GM12878 (cell line): ENCODE results near the gene FKBP11. TPM values are rescaled to one million over a fixed set of nuclear protein-coding genes. Genes with fewer than 3 reads are reported as not detected.

Experiments used
- ATAC-seq: fragments of 200-7000 bp; cut with Tn5 transposase; 3 replicates; pipeline ENCODE4 v1.9.1; 2020; ENCODE audit warnings: mild to moderate bottlenecking, moderate library complexity
- BruUV-seq: library from RNA; stranded (reverse); fragments of 400-500 nt; replicated peaks from 2 replicates; lab custom pipeline; 2021; lab: Mats Ljungman, UMichigan
- CTCF ChIA-PET: fragments of 300-600 bp; sonication (Branson Sonifier 250); formaldehyde crosslinking; extraction: SDS; loops from one replicate; lab custom pipeline; 2021; ENCODE audit warnings: inconsistent platforms; lab: Yijun Ruan, JAX
- POLR2A ChIA-PET: fragments of 350-600 bp; formaldehyde crosslinking; extraction: SDS; loops from one replicate; lab custom pipeline; 2021; ENCODE audit warnings: inconsistent platforms; lab: Charles Lee
- RAD21 ChIA-PET: fragments of 300-600 bp; sonication (Branson Sonifier 250); formaldehyde crosslinking; loops from one replicate; lab custom pipeline; 2023; ENCODE audit warnings: antibody characterized with exemption; ENCODE audit not compliant: unreplicated experiment; lab: Charles Lee
- SMC1A ChIA-PET: fragments of 300-600 bp; sonication (Branson Sonifier 250); formaldehyde crosslinking; loops from one replicate; lab custom pipeline; 2023; ENCODE audit not compliant: unreplicated experiment, uncharacterized antibody; lab: Charles Lee
- DNase-seq: peaks from one replicate; pipeline ENCODE4 v3.0.0-alpha.2; 2011; ENCODE audit warnings: low read depth, low spot score
- FAIRE-seq: peaks from 3 replicates; lab custom pipeline; 2011; peaks lifted over from hg19 to GRCh38; lab: Jason Lieb, UNC
- H2AFZ ChIP-seq: 2 replicates; pipeline ENCODE4 v1.6.0; 2011; ENCODE audit warnings: low read depth, low read length, control low read depth; ENCODE audit not compliant: control insufficient read depth
- H3K27ac ChIP-seq: 2 replicates; pipeline ENCODE4 v1.5.1; 2011; ENCODE audit warnings: control low read depth; ENCODE audit not compliant: control insufficient read depth, insufficient read depth
- H3K27me3 ChIP-seq, 2 experiments: replicated peaks in 1 of 2; 2 replicates each; pipeline versions ENCODE4 v1.6.0 to v1.6.1; 2011; ENCODE audit warnings: low read length in 1 of 2; ENCODE audit not compliant: control insufficient read depth in 2 of 2, insufficient read depth in 2 of 2
- H3K36me3 ChIP-seq, 2 experiments: 2 replicates each; pipeline ENCODE4 v1.5.1; 2011; ENCODE audit warnings: low read length in 1 of 2; ENCODE audit not compliant: control insufficient read depth in 2 of 2, insufficient read depth in 2 of 2
- H3K4me1 ChIP-seq: 2 replicates; pipeline ENCODE4 v1.6.1; 2011; ENCODE audit warnings: mild to moderate bottlenecking, low read length, moderate library complexity, mixed read lengths; ENCODE audit not compliant: control insufficient read depth, insufficient read depth
- H3K4me2 ChIP-seq: 2 replicates; pipeline ENCODE4 v1.6.0; 2011; ENCODE audit warnings: control low read depth; ENCODE audit not compliant: control insufficient read depth, insufficient read depth
- H3K4me3 ChIP-seq: fragments of 200-600 bp; sonication (generic); 2 replicates; pipeline ENCODE4 v1.5.1; 2016
- H3K79me2 ChIP-seq: 2 replicates; pipeline ENCODE4 v1.6.0; 2011; ENCODE audit warnings: low read length; ENCODE audit not compliant: control insufficient read depth, insufficient read depth
- H3K9ac ChIP-seq: 2 replicates; pipeline ENCODE4 v1.8.0; 2011; ENCODE audit warnings: low read length, control low read depth, mixed read lengths; ENCODE audit not compliant: control insufficient read depth, insufficient read depth
- H3K9me3 ChIP-seq: replicated peaks from 3 replicates; pipeline ENCODE4 v1.5.1; 2011; ENCODE audit warnings: mild to moderate bottlenecking, low read length; ENCODE audit not compliant: control insufficient read depth, insufficient read depth
- H4K20me1 ChIP-seq: 2 replicates; pipeline ENCODE4 v1.6.0; 2011; ENCODE audit not compliant: control insufficient read depth, insufficient read depth
- ATF3 ChIP-seq: IDR thresholded peaks from 2 replicates; pipeline ENCODE4 v1.6.1; 2011; ENCODE audit warnings: low read depth, mild to moderate bottlenecking, low read length, moderate library complexity, borderline replicate concordance; ENCODE audit errors: extremely low read depth
- CHD1 ChIP-seq: IDR thresholded peaks from 2 replicates; pipeline ENCODE4 v1.6.1; 2012; ENCODE audit warnings: low read depth, low read length, improper control_type of control experiment
- E2F4 ChIP-seq: IDR thresholded peaks from 2 replicates; pipeline ENCODE4 v1.6.1; 2012; ENCODE audit warnings: low read depth, low read length, improper control_type of control experiment
- E4F1 ChIP-seq: fragments of 450-650 bp; IDR thresholded peaks from 2 replicates; pipeline ENCODE4 v1.6.1; 2018; ENCODE audit warnings: borderline replicate concordance, mild to moderate bottlenecking; ENCODE audit not compliant: partially characterized antibody
- FOS ChIP-seq: IDR thresholded peaks from 3 replicates; pipeline ENCODE4 v1.6.1; 2011; ENCODE audit warnings: borderline replicate concordance; ENCODE audit not compliant: insufficient read length; ENCODE audit errors: extremely low read depth
- NBN ChIP-seq: fragments of 450-650 bp; IDR thresholded peaks from 2 replicates; pipeline ENCODE4 v1.6.1; 2016
- NR2F1 ChIP-seq: fragments of 450-650 bp; conservative IDR thresholded peaks from 2 replicates; pipeline ENCODE4 v1.6.1; 2017; ENCODE audit warnings: mild to moderate bottlenecking
- PBX3 ChIP-seq: IDR thresholded peaks from 2 replicates; pipeline ENCODE4 v1.6.1; 2011; ENCODE audit warnings: mild to moderate bottlenecking, low read depth, low read length, moderate library complexity; ENCODE audit not compliant: insufficient replicate concordance
- RCOR1 ChIP-seq: conservative IDR thresholded peaks from 2 replicates; pipeline ENCODE4 v1.6.1; 2012; ENCODE audit warnings: low read depth, low read length, improper control_type of control experiment
- RFX5 ChIP-seq: IDR thresholded peaks from 2 replicates; pipeline ENCODE4 v1.6.1; 2011; ENCODE audit warnings: low read depth, low read length, improper control_type of control experiment
- STAT3 ChIP-seq: IDR thresholded peaks from 2 replicates; pipeline ENCODE4 v1.6.1; 2011; ENCODE audit warnings: low read depth, low read length, improper control_type of control experiment
- TARDBP ChIP-seq: IDR thresholded peaks from 2 replicates; pipeline ENCODE4 v1.6.1; 2016; ENCODE audit warnings: borderline replicate concordance
- TBL1XR1 ChIP-seq: IDR thresholded peaks from 2 replicates; pipeline ENCODE4 v1.6.1; 2012; ENCODE audit warnings: low read depth, low read length, improper control_type of control experiment
- TCF3 ChIP-seq: IDR thresholded peaks from 2 replicates; pipeline ENCODE4 v1.6.1; 2012; ENCODE audit warnings: low read depth, mild to moderate bottlenecking, low read length, borderline replicate concordance; ENCODE audit not compliant: insufficient read depth
- USF2 ChIP-seq: IDR thresholded peaks from 2 replicates; pipeline ENCODE4 v1.6.1; 2011; ENCODE audit warnings: low read depth, low read length, improper control_type of control experiment, borderline replicate concordance
- WRNIP1 ChIP-seq: IDR thresholded peaks from 2 replicates; pipeline ENCODE4 v1.6.1; 2011; ENCODE audit warnings: low read depth, low read length, improper control_type of control experiment, borderline replicate concordance
- ZBED1 ChIP-seq: IDR thresholded peaks from 2 replicates; pipeline ENCODE4 v1.6.1; 2016; ENCODE audit warnings: borderline replicate concordance
- ZZZ3 ChIP-seq: IDR thresholded peaks from 2 replicates; pipeline ENCODE4 v1.6.1; 2011; ENCODE audit warnings: low read depth; ENCODE audit not compliant: control insufficient read depth, insufficient read length
- WGBS: methylation state at CpG from one replicate; pipeline ENCODE4 v1.1.6; 2016; ENCODE audit warnings: low lambda C conversion rate; ENCODE audit not compliant: insufficient replicate concordance, insufficient coverage; ENCODE audit errors: missing lambda C conversion rate; 5-methylcytosine and 5-hydroxymethylcytosine counted together
- in situ Hi-C: fragments of 300-500 bp; cut with MboI; formaldehyde crosslinking; loops from 9 replicates; pipeline ENCODE4 v1.14.3; 2018; ENCODE audit warnings: mixed read lengths
- intact Hi-C: fragments of 100-400 bp; cut with micrococcal nuclease; formaldehyde crosslinking; loops from one replicate; pipeline ENCODE4 v1.14.2; 2022; ENCODE audit not compliant: unreplicated experiment
- polyA plus RNA-seq, 11 experiments: library from polyadenylated mRNA; depleted of rRNA in 4 of 11; unstranded in 6 of 11; stranded (reverse) in 5 of 11; fragments of >200 nt; fragmentation: Nextera tagmentation in 4 of 11; fragmentation: Illumina TruSeq in 1 of 11; extraction: Ambion mirVana in 4 of 11; extraction: Trizol in 1 of 11; gene quantifications; 1 replicate in 1 of 11; 2 replicates in 10 of 11; pipeline versions ENCODE4 v1.2.1 to v1.2.3, GENCODE V29; 2011 to 2016; ENCODE audit warnings: inconsistent platforms in 2 of 11, missing spikeins in 2 of 11, low read depth in 1 of 11
- total RNA-seq, 4 experiments: library from RNA; depleted of rRNA in 3 of 4; stranded (reverse); fragments of >200 nt in 3 of 4; fragmentation: Illumina TruSeq in 1 of 4; extraction: Trizol in 1 of 4; gene quantifications; 2 replicates each; pipeline versions ENCODE4 v1.2.1 to v1.2.3, GENCODE V29; 2013 to 2021

Gene FKBP11
- total and polyA plus RNA-seq, 10 of the 15 experiments (the other 5 are each of a cell fraction or from before 2014, with no cell fraction given) = 25.0 to 135 (median 56.5) TPM

GRCh38 chr12:48952691-48953090 is 27.4 kb upstream of the FKBP11 start (continued):
- TF ChIP-seq PBX3 (no peak), TARDBP (no peak), NR2F1 (no peak), ZZZ3 (no peak), TCF3 (no peak), E4F1 (no peak), TBL1XR1 (no peak)

- H3K27me3 ChIP-seq = no peaks in the 10 kb centered on the region
- intact Hi-C loops (no loop called here), in situ Hi-C loops (no loop called here)
- FAIRE-seq (no peak), DNase-seq (no peak), ATAC-seq (no peak)
- no peaks in the 10 kb centered on the region for H3K9me3 ChIP-seq
- no TSS peak for BruUV-seq
- no peak overlapping the region for H3K9ac ChIP-seq
- no peaks in the 10 kb centered on the region; the same call in 1 of the 2 replicates for H3K4me1 ChIP-seq
- SMC1A ChIA-PET = interaction anchor here (0.9 kb wide), 2 partner anchors 18 to 40 kb away, joined by 3 read pairs; no protein-coding TSS in a partner anchor
- RAD21 ChIA-PET = interaction anchor here (0.8 to 1.0 kb wide), 3 partner anchors 10 to 95 kb away, joined by 3 to 4 read pairs (median 3); partner anchors contain the start of gene ARF3
- H3K79me2 ChIP-seq = peaks cover 26% of the 10 kb centered on the region
- H3K27ac ChIP-seq = no peak overlapping the region
- POLR2A ChIA-PET = interaction anchor here (0.6 to 1.2 kb wide), 3 partner anchors 22 to 1392 kb away, joined by 3 to 5 read pairs (median 4); partner anchors contain the start of gene FKBP11
- H3K36me3 ChIP-seq = peaks cover 2 to 11% of the 10 kb centered on the region in 2 experiments
- no peak overlapping the region for H2AFZ ChIP-seq
- no peak overlapping the region for H3K4me3 ChIP-seq
- H4K20me1 ChIP-seq = 0 out of 2 replicates have a peak, but pooled peaks cover 3% of the 10 kb centered on the region
- CTCF ChIA-PET = interaction anchor here (1.1 to 6.0 kb wide), 4 partner anchors 12 to 95 kb away, joined by 3 to 24 read pairs (median 7); partner anchors contain the start of gene FKBP11
- WGBS = 78% methylated on average over 2 of the region's 3 CpGs
- H3K4me2 ChIP-seq = peak overlapping the region; percentile 7; the same call in 1 of the 2 replicates
- TF ChIP-seq CHD1 = no peak
- no peak for TF ChIP-seq WRNIP1
- no peak for TF ChIP-seq E2F4
- no peak for TF ChIP-seq ATF3
- TF ChIP-seq ZBED1 = no peak
- TF ChIP-seq STAT3 = no peak
- TF ChIP-seq NBN = no peak
- TF ChIP-seq RCOR1 = no peak
- no peak for TF ChIP-seq FOS
- TF ChIP-seq USF2 = no peak
- TF ChIP-seq RFX5 = no peak
Measured at GRCh38 chr12:48947727-48948126, 22.4 kb upstream of the FKBP11 start.
